GM12878 (cell line): ENCODE data around the gene CWC27.

ENCODE experiments used
- CEBPB ChIP-seq, 2 experiments: fragments of 150-350 bp in 1 of 2; IDR thresholded peaks; 2 replicates each; pipeline ENCODE4 v1.6.1; 2012 to 2014; ENCODE audit warnings: low read depth in 2 of 2, low read length in 2 of 2, borderline replicate concordance in 1 of 2, inconsistent platforms in 1 of 2
- CTCF ChIP-seq, 3 experiments: IDR thresholded peaks in 2 of 3; conservative IDR thresholded peaks in 1 of 3; 2 replicates each; pipeline ENCODE4 v1.5.1; 2011; ENCODE audit warnings: low read depth in 3 of 3, low read length in 3 of 3, mild to moderate bottlenecking in 3 of 3, control low read depth in 2 of 3, moderate library complexity in 2 of 3, inconsistent platforms in 1 of 3, mixed read lengths in 1 of 3; ENCODE audit not compliant: control insufficient read depth in 2 of 3, insufficient read depth in 1 of 3; ENCODE audit errors: extremely low read depth in 1 of 3
- FOS ChIP-seq: IDR thresholded peaks from 3 replicates; pipeline ENCODE4 v1.6.1; 2011; ENCODE audit warnings: borderline replicate concordance; ENCODE audit not compliant: insufficient read length; ENCODE audit errors: extremely low read depth
- JUNB ChIP-seq: IDR thresholded peaks from 2 replicates; pipeline ENCODE4 v1.6.1; 2016; ENCODE audit warnings: antibody characterized with exemption, mild to moderate bottlenecking
- MEF2A ChIP-seq: IDR thresholded peaks from 2 replicates; pipeline ENCODE4 v1.6.1; 2011; ENCODE audit warnings: low read depth, mild to moderate bottlenecking, low read length, moderate library complexity; ENCODE audit not compliant: insufficient read depth
- MXI1 ChIP-seq: fragments of 150-350 bp; IDR thresholded peaks from 2 replicates; pipeline ENCODE4 v1.6.1; 2011; ENCODE audit warnings: low read depth, mild to moderate bottlenecking, inconsistent platforms, low read length, improper control_type of control experiment
- POLR2A ChIP-seq: IDR thresholded peaks from 2 replicates; pipeline ENCODE4 v1.6.1; 2011; ENCODE audit warnings: low read depth, mild to moderate bottlenecking, low read length
- POLR2AphosphoS2 ChIP-seq: IDR thresholded peaks from 2 replicates; pipeline ENCODE4 v1.6.1; 2011; ENCODE audit warnings: low read depth, mild to moderate bottlenecking, low read length, improper control_type of control experiment, moderate library complexity
- RB1 ChIP-seq: fragments of 450-650 bp; formaldehyde crosslinking; IDR thresholded peaks from 2 replicates; pipeline ENCODE4 v1.6.1; 2017; ENCODE audit warnings: mild to moderate bottlenecking, borderline replicate concordance
- YY1 ChIP-seq: IDR thresholded peaks from 2 replicates; pipeline ENCODE4 v1.6.1; 2011; ENCODE audit warnings: low read depth, mild to moderate bottlenecking, low read length
- ZSCAN29 ChIP-seq: fragments of 450-650 bp; IDR thresholded peaks from 2 replicates; pipeline ENCODE4 v1.6.1; 2017; ENCODE audit warnings: mild to moderate bottlenecking, moderate library complexity

GRCh38 chr5:65026816-65027548, 258.3 kb downstream of the CWC27 start:
- TF ChIP-seq MEF2A (no peak), YY1 (no peak), JUNB (no peak), FOS (no peak), CTCF (IDR thresholded peaks at IDR 0.05 in 2 of 3, conservative IDR thresholded peaks at IDR 0.05 in 1 of 3; ENCODE audit: control insufficient read depth in 2 of 3, extremely low read depth in 1 of 3, insufficient read depth in 1 of 3, low read depth in 3 of 3, low read length in 3 of 3) (peak in 1 of 3 experiments; percentile 10; a peak in 1 of 6 replicates), POLR2A (no peak), POLR2AphosphoS2 (no peak), MXI1 (no peak), RB1 (no peak), ZSCAN29 (no peak), CEBPB (IDR thresholded peaks at IDR 0.05; ENCODE audit: borderline replicate concordance in 1 of 2, low read depth in 2 of 2, low read length in 2 of 2) (no peak)
